CD4-positive, alpha-beta T cell treated with Interleukin-1 beta for 1 hour (primary cell): ENCODE measurements around the gene SUN1.

Experiments used
- DNase-seq, 2 donors: peaks; one replicate each; pipeline ENCODE4 v3.0.0-alpha.2; 2020 to 2022

The SUN1 gene

DNA sequence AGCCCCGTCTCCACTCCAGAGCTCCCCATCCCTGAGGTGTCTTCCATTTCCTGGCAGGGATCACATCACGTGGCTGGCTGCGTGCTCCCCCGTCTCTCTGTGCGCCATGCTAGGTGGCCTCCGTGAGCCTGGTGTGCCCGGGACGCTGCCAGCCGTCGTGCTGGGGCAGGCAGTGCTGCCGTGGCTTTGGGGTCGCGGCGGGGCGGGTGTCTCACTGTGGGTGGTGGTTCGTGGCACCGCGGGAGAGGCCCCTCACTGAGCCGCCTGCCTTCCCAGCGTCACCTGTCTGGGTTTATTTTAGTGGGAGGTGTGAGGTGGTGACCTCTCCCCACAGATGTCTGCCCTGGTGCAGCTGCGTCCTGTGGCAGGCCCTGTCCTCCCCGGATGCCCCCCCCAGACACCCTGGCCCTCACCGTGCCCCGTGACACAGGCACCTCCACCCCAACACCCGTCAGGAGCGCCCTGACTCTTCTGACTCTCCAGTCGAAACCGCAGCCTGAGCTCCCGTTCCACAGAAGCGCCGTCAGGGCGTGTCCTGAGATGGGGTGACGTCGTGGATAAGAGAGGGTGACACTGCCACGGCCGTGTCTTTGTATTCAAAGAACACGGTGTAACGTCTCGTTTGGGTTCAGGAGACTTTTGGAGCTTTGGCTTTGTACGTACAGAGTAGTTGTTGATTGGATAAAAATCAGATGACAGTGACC is 62.0 kb downstream of the SUN1 start:
- DNase-seq = no peak

- DNase-seq = no peak
Observed at GRCh38 chr7:894927-895450, 62.7 kb downstream of the SUN1 start.

- no peak for DNase-seq
Observed at GRCh38 chr7:895451-896052, 63.3 kb downstream of the SUN1 start.

- DNase-seq = no peak
Observed at GRCh38 chr7:896346-897075, 64.2 kb downstream of the SUN1 start.

DNA sequence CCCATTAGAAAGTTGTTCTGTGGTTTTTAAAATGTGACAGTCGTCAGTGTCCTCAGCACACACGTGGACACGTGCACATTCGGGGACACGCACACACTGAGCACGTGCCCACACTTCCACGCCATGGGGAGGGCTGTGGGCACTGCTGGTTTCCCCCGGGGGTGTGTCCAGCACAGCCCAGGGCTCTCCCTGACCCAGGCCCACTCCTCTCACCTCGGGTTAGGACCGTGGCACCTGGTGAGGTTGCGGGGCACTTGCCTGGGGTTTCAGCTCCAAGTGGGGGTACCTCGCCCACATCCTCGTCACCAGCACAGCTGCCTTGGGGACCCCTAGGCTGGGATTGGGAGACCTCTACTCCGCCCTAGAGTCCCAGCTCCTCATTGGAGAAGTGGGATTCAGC is 64.8 kb downstream of the SUN1 start:
- no peak for DNase-seq

- DNase-seq = no peak
Observed at GRCh38 chr7:897771-898376, 65.6 kb downstream of the SUN1 start.

- no peak for DNase-seq
Observed at GRCh38 chr7:898460-898854, 66.2 kb downstream of the SUN1 start.

GRCh38 chr7:898855-899681 is 66.8 kb downstream of the SUN1 start:
- no peak for DNase-seq

DNA sequence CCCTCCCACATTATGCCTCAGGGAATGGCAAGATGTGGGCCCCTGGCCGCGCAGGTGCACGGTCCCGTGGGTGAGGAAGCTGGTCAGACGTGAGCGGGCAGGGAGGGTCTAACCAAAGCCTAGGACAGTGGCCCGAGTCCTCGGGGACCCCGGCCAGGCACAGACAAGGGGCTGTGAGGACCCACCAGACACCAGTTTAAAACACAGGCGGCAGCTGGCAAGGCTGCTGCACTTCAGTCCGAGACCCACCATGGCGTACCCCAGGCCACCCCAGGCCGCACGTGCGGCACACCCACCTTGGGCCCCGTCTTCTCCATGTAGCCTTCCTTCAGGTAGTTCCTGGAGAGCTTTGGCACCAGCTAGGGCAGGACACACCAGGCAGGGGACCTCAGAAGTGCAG is 67.5 kb downstream of the SUN1 start:
- DNase-seq = no peak

DNA sequence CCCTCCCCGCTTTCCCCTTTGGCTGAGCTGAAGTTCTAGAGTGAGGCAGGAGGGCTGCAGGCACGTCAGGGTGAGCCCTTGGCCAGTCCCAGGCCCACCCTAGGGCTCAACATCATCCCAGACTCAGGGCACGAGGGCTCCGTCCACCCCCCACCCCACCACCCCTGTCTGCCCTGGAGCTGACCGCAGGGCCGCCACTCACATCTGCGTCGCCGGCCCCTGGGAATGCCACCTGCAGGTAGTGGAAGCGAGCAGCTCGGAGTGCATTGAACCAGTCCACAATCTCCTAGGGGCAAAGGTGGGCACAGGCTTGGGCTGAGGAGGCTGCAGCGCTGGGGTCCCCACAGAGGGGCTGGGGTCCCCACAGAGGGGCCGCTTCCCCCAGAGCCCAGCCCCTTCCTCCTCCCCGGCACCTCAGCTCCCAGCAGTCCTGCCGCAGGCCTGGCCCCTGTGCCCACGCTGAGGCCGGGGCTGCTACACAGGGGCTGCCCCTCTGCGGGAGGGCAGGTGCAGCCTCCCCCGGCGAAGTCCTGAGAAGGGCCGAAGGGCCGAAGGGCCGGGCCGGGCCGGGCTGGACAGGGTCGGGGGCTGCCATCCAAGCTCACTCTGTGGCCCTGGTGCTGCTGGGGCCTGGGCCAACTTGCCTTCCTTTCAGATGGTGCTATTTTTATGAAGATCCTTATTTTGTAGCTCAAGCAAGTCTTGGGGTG is 68.2 kb downstream of the SUN1 start:
- no peak for DNase-seq

DNA sequence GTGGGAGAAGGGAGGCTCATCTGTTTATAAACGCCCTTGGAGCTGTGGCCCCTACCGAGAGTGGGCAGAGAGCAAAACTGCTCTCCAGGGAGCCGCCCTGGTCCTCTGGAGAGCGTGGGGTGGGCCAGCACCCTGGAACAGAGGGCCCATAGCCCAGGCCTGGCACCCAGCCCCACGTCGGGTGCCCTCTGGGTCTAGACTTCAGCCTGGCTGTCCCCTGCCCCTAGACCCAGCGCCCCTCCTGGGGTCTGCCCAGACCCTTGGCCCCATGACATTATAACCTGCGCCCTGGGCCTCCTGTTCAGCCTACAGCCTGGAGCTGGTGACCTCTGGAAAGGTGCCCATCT is 68.7 kb downstream of the SUN1 start:
- no peak for DNase-seq

DNA sequence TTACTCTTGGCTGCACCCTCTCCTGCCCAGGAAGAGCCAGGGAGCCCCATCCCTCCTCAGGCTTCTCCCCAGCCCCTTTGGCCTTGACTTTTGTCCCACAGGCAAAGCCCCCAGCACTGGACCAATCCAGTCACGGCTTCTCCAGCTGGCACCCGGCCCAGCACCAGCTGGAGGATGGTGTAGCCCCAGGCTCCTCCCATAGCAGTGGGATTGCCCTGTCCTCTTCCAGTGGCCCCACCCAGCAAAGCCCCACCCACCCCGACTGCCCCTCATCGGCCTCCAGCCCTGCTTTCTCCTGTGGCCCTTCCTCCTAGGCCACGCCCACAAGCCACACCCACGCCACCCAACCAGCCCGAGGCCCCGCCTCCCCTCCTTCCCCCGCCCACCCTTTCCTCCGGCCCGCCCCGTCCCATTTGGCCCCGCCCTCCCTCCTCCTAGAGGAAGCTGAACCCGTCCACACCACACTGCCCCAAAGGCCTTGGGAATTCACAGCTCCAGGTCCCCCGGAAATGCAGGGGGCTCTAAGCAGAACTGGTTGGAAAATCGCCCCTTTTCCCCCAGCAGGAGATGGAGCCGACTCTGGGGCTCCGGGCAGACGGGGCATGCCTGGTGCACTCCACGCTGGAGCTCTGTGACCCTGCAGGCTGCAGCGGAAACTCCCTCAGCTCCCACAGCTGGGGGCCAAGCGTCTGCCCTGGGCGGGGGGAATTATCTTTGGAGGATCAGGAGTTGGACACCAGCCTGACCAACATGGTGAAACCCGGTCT is 69.3 kb downstream of the SUN1 start:
- DNase-seq = peak; percentile 47 to 76

- no peak for DNase-seq
Observed at GRCh38 chr7:902996-903395, 70.7 kb downstream of the SUN1 start.

DNA sequence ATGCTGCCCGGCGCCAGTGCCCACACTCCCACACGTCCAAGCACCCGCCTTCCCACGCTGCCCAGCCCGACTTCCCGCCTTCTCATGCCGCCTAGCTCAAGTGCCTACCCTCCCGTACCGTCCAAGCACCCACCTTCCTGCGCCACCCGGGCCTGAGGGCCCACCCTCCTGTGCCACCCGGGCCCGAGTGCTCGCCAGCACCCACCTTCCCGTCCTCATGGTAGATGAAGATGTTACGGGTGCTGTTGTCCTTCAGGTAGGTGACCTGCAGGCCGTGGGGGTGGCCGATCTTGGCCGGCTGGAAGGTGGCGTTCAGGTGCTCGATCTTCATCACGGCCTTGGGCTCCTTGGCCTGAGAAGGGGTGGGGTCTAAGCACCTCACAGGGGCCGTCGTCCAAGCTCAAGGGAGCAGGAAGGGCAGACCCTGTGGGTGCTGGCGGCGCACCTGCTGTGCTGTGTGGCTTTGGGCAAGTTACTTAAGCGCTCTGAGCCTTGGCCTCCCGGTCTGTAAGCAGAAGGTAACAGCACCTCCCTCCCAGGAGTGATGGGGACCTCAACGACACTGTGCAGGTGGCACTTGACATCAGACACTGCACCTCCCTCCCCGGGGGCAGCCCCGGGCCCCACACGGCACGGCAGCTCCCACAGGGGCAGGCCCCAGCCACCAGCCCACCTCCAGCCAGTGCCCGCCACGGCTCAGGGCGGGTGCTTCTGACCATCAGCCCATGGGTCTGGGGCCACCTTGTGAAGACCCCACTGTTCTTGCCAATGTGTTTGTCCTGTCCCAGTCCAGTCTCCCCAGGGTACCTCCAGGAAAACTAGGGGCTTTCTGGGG is 71.9 kb downstream of the SUN1 start:
- DNase-seq = no peak

- no peak for DNase-seq
Observed at GRCh38 chr7:904847-905246, 72.6 kb downstream of the SUN1 start.

DNA sequence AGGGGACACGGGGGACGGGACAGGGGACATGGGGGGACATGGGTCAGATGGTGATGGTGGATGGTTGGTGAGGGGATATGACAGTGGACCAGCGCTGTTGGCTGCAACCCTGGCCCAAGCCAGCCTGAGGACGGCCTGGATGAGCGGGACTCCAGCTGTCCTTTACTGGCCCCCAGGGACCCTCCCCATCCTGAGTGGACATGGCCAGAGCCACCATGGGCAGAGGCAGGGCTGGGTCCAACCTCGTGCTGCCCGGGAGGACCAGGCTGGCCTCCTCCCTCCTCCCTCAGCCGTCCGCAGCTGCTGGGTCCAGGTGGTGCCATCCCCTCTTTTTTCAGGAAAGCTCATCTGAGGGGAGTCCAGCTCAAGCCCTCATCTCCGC is 74.5 kb downstream of the SUN1 start:
- no peak for DNase-seq

DNA sequence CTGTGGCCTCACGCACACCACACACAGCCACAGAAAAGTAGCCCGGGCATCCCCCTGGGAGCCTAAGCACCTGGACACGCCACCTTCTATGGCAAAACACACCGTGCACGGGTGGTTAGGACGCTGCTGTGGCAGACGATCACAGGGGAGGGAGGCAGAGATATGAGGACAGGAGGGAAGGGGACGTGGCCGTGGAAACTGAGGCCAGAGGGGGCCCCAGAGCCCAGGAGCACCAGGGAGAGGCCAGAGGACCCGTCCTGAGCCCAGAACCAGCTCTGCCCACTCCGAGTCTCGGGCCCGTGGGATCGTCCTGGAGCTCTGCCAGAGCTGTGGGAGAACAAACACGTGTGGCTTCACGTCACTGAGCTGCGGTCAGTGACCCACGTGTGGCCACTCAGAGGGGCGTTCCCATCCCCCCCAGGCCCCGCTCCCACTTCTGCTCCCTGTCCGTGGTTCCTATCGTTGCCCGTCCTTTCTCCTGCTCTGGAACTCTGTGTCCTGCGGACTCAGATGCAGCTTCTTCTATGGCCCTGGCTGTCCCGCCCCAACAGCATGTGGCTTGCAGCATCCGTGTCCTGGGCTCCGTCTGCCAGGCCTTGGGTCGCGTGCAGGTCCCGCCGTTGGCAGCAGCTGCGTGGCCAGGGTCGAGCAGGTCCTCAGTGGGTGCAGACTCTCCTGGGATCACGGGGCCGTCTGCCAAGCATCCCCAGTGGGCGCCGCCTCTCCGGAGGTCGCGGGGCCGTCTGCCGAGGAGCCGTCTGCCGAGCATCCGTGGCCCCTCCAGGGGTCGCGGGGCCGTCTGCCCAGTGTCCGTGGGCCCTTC is 75.1 kb downstream of the SUN1 start:
- peak in 1 of 2 donors; percentile 27 for DNase-seq

DNA sequence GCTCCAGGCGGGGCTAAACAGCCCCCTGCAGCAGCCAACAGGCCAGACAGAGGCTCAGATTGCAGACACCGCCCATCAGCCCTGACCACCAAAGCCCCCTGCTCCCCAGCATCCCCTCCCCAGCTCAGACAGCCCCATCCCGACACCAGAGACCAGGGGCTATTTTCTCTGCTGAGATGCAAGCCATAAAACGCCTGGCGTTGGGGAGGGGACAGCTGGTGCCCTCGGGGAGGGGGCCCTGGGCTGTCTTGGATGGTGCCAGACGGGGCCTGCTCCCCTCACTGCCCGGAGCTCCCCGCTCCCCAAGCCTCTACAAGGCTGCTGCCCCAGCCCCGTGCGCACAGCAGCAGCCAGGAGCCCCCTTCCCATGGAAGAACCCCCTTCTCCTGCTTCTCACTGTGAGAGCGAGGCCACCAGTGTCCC is 75.9 kb downstream of the SUN1 start:
- DNase-seq = no peak

GRCh38 chr7:908591-909357 is 76.5 kb downstream of the SUN1 start:
- DNase-seq = peak; percentile 69 to 70
